Activated T-cell treated with anti-CD3 and anti-CD28 coated beads, Interleukin-2, amount 50 U/mL, for 24 hours (primary cell): ENCODE data around the gene SLC27A2.

Source experiments
- DNase-seq: peaks from one replicate; pipeline ENCODE4 v3.0.0-alpha.2; 2020
- H3K27ac Mint-ChIP-seq: 2 replicates; pipeline ENCODE4 v1.8.0; 2020; ENCODE audit warnings: mild to moderate bottlenecking, mixed read lengths
- H3K27me3 Mint-ChIP-seq: 2 replicates; pipeline ENCODE4 v1.8.0; 2020; ENCODE audit warnings: mixed read lengths
- H3K36me3 Mint-ChIP-seq: 2 replicates; pipeline ENCODE4 v1.8.0; 2020; ENCODE audit warnings: low read depth, mixed read lengths
- H3K4me1 Mint-ChIP-seq: 2 replicates; pipeline ENCODE4 v1.8.0; 2020; ENCODE audit warnings: low read depth, mixed read lengths
- H3K4me3 Mint-ChIP-seq: 2 replicates; pipeline ENCODE4 v1.8.0; 2020; ENCODE audit warnings: mild to moderate bottlenecking, moderate library complexity, mixed read lengths
- H3K9me3 Mint-ChIP-seq: 2 replicates; pipeline ENCODE4 v1.8.0; 2020; ENCODE audit warnings: mixed read lengths

The SLC27A2 gene

GRCh38 chr15:50248994-50249582 lies 67.1 kb downstream of the SLC27A2 start:
- Mint-ChIP-seq H3K36me3 (no peaks in the 10 kb centered on the region), H3K4me3 (no peak overlapping the region), H3K9me3 (no peaks in the 10 kb centered on the region), H3K4me1 (peaks cover 20% of the 10 kb centered on the region), H3K27me3 (peaks cover 4% of the 10 kb centered on the region), H3K27ac (peak overlapping the region; percentile 63)
- no peak for DNase-seq

DNA sequence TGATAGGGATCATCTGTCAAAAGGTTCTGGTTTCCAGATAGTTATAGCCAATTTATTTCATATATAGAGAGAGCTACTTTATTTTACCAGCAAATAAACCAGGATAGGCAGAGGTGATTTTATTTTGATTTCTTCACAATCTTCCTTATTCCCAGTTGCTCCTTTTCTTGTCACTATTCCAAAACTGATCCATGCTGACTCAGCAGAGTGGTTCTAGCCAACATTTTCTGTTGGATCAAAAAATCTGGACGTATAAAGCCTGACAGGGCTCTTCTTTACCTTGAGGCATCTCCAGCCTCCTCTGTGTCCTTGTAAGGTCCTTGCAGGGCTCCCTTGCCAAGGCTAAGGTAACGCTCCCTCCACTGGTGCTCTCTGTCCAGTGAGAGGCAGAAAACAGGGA lies 67.7 kb downstream of the SLC27A2 start:
- H3K27ac Mint-ChIP-seq = no peak overlapping the region
- no peak overlapping the region for H3K4me3 Mint-ChIP-seq
- no peak for DNase-seq
- H3K27me3 Mint-ChIP-seq = peaks cover 4% of the 10 kb centered on the region
- H3K9me3 Mint-ChIP-seq = no peaks in the 10 kb centered on the region
- peaks cover 20% of the 10 kb centered on the region for H3K4me1 Mint-ChIP-seq
- H3K36me3 Mint-ChIP-seq = no peaks in the 10 kb centered on the region

GRCh38 chr15:50250760-50251394 lies 68.9 kb downstream of the SLC27A2 start:
- H3K36me3 Mint-ChIP-seq = no peaks in the 10 kb centered on the region
- peaks cover 20% of the 10 kb centered on the region for H3K4me1 Mint-ChIP-seq
- no peak for DNase-seq
- H3K27ac Mint-ChIP-seq = no peak overlapping the region
- no peak overlapping the region for H3K4me3 Mint-ChIP-seq
- H3K27me3 Mint-ChIP-seq = peaks cover 4% of the 10 kb centered on the region
- no peaks in the 10 kb centered on the region for H3K9me3 Mint-ChIP-seq

DNA sequence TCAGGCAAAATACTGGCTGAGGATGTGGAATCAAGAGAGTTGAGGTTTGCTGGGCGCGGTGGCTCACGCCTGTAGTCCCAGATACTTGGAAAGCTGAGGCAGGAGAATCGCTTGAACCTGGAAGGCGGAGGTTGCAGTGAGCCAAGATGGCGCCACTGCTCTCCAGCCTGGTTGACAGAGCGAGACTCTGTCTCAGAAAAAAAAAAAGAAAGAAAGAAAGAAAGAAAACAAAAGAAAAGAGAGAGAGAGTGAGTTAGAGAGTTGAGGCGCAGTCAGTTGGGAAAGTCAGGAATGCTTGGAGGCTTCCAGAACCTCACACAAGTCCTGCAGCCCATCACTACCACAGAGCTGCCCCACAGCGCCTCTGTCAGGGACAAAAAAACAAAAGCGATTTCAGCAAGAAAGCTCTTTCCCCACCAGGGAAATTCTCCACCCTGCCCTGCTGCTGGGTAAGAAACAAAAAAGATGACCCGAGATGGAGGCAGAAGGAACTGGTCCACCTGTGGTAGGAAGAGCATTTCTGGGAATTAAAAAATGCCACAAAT lies 69.7 kb downstream of the SLC27A2 start:
- Mint-ChIP-seq H3K4me3 (no peak overlapping the region), H3K27me3 (peaks cover 4% of the 10 kb centered on the region)

DNA sequence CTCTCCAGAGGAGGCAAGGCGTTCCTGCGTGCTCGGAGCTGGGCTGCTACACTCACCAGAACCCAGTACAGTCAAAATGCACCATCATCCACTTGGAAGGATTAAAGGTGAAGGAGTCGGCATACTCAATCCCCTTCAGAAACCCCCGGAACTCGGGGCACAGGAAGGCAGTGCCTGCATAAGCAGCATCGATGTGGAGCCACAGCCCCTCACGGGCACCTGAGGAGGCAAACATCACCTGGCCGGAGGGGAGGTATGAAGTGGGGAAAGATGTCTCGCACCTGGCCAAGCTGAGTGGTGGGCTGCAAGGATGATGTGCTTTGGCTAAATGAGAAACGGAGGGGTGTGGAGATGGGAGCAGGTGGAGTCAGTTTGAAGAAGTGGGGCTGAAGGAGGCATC lies 70.6 kb downstream of the SLC27A2 start:
- H3K27me3 Mint-ChIP-seq = peaks cover 4% of the 10 kb centered on the region
- peaks cover 25% of the 10 kb centered on the region for H3K4me1 Mint-ChIP-seq
- no peaks in the 10 kb centered on the region for H3K36me3 Mint-ChIP-seq

More for the DNA sequence above, 69.7 kb downstream of the SLC27A2 start:
- no peak overlapping the region for H3K27ac Mint-ChIP-seq
- DNase-seq = no peak
- H3K4me1 Mint-ChIP-seq = peaks cover 21% of the 10 kb centered on the region
- H3K9me3 Mint-ChIP-seq = no peaks in the 10 kb centered on the region
- H3K36me3 Mint-ChIP-seq = no peaks in the 10 kb centered on the region

DNA sequence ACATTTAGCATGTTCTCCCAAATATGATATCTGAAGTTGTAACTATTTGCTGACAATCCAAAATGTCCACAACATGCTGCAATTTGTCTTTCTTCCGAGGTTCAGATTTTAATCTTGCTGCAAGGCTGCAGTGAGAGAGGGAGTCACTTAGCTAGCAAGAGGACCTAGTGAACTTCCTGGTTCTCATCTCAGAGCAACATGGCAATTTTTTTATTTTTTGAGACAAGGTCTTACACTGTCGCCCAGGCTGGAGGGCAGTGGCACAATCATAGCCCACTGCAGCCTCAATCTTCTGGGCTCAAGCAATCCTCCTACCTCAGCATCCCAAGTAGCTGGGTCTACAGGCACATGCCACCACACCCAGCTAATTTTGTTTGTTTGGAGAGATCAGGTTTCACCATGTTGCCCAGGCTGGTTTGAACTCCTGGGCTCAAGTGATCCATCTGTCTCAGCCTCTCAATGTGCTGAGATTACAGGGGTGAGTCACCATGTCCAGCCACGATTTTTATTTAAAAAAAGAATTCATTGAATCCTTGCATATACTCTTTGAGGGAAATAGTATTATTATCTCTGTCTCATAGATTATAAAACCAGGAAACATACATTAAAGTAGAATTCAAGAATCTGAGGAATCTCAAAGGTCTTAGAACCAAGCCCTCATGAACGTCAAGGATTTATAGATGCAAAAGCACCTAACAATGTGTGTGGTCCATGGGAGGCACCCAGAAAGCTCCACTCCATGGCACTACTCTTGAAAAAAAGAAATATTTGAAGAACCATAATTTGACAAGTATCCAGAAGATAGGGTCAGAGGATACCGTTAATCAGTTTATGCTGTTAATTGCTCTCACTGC lies 74.4 kb downstream of the SLC27A2 start:
- Mint-ChIP-seq H3K4me1 (peaks cover 38% of the 10 kb centered on the region), H3K9me3 (no peaks in the 10 kb centered on the region), H3K4me3 (no peak overlapping the region), H3K27me3 (peaks cover 2% of the 10 kb centered on the region), H3K36me3 (no peaks in the 10 kb centered on the region), H3K27ac (no peak overlapping the region)
- no peak for DNase-seq

More for the DNA sequence above, 70.6 kb downstream of the SLC27A2 start:
- Mint-ChIP-seq H3K27ac (no peak overlapping the region), H3K4me3 (no peak overlapping the region), H3K9me3 (no peaks in the 10 kb centered on the region)
- DNase-seq = no peak

- no peaks in the 10 kb centered on the region for H3K9me3 Mint-ChIP-seq
- DNase-seq = no peak
- H3K4me3 Mint-ChIP-seq = no peak overlapping the region
- H3K27ac Mint-ChIP-seq = no peak overlapping the region
- no peaks in the 10 kb centered on the region for H3K36me3 Mint-ChIP-seq
- no peaks in the 10 kb centered on the region for H3K27me3 Mint-ChIP-seq
- H3K4me1 Mint-ChIP-seq = peaks cover 47% of the 10 kb centered on the region
Observed at GRCh38 chr15:50257332-50257731, 75.3 kb downstream of the SLC27A2 start.

DNA sequence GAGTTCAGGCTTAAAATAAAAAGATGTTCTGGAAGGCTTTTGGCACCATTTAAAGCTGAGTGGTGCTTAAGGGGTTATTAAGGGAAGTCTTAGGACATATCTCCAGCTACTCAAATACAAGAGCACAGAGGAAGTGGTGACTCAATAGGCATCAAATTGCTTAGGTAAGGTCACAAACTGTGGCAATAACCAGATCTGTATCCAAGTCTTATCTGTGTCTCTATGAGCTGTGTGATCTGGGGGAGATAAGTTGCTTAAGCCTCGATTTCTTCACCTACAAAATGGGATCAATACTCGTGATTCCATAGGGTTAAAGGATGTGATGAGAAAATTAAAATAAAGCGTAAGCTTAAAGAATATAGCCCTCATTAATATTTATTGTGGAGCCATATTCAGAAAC lies 75.9 kb downstream of the SLC27A2 start:
- no peak overlapping the region for H3K4me3 Mint-ChIP-seq
- H3K4me1 Mint-ChIP-seq = peaks cover 53% of the 10 kb centered on the region
- DNase-seq = no peak
- H3K36me3 Mint-ChIP-seq = no peaks in the 10 kb centered on the region
- H3K27me3 Mint-ChIP-seq = no peaks in the 10 kb centered on the region
- no peaks in the 10 kb centered on the region for H3K9me3 Mint-ChIP-seq
- no peak overlapping the region for H3K27ac Mint-ChIP-seq

GRCh38 chr15:50259276-50259675 lies 77.3 kb downstream of the SLC27A2 start:
- Mint-ChIP-seq H3K27me3 (no peaks in the 10 kb centered on the region), H3K4me3 (no peak overlapping the region), H3K27ac (peak overlapping the region; percentile 55), H3K36me3 (no peaks in the 10 kb centered on the region), H3K4me1 (peaks cover 64% of the 10 kb centered on the region), H3K9me3 (no peaks in the 10 kb centered on the region)
- DNase-seq = no peak

- H3K27ac Mint-ChIP-seq = peak overlapping the region; percentile 95
- H3K4me3 Mint-ChIP-seq = peak overlapping the region; percentile 56
- no peaks in the 10 kb centered on the region for H3K36me3 Mint-ChIP-seq
- H3K27me3 Mint-ChIP-seq = no peaks in the 10 kb centered on the region
- H3K4me1 Mint-ChIP-seq = peaks cover 68% of the 10 kb centered on the region
- no peaks in the 10 kb centered on the region for H3K9me3 Mint-ChIP-seq
- no peak for DNase-seq
Observed at GRCh38 chr15:50260969-50261496, 79.0 kb downstream of the SLC27A2 start.

DNA sequence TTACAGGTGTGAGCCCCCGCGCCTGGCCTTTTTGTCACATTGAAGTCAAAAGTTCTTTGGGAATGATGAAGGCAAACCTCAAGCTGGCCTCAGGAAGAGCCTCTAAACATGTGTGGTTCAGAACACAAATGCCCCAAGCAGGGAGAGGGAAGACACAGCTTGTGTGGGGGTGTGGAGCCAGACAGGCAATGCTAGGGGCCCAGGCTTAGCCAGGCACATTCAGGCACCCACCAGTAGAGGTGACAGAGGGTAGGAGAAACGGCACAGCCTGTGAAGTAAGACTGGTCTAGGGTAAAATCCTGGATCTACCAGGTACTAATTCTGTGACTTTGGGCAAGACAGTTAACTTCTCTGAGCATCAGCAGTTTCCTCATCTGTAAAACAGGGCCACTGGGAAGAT lies 80.0 kb downstream of the SLC27A2 start:
- Mint-ChIP-seq H3K27me3 (no peaks in the 10 kb centered on the region), H3K4me1 (peaks cover 64% of the 10 kb centered on the region), H3K36me3 (no peaks in the 10 kb centered on the region), H3K9me3 (no peaks in the 10 kb centered on the region), H3K27ac (peak overlapping the region; percentile 95), H3K4me3 (no peak overlapping the region)
- no peak for DNase-seq

- peak overlapping the region; percentile 95 for H3K27ac Mint-ChIP-seq
- DNase-seq = peak; percentile 54
- no peak overlapping the region for H3K4me3 Mint-ChIP-seq
- peaks cover 62% of the 10 kb centered on the region for H3K4me1 Mint-ChIP-seq
- no peaks in the 10 kb centered on the region for H3K9me3 Mint-ChIP-seq
- no peaks in the 10 kb centered on the region for H3K36me3 Mint-ChIP-seq
- no peaks in the 10 kb centered on the region for H3K27me3 Mint-ChIP-seq
Observed at GRCh38 chr15:50262533-50262932, 80.5 kb downstream of the SLC27A2 start.

GRCh38 chr15:50265620-50266019 lies 83.6 kb downstream of the SLC27A2 start, which contains the start of gene HDC:
HDC (minus strand) TSS chr15:50265726; CDS start chr15:50265623, 103 bp downstream.
- Mint-ChIP-seq H3K4me1 (peaks cover 38% of the 10 kb centered on the region), H3K27ac (no peak within 1 kb of the TSS), H3K36me3 (no peaks in the 10 kb centered on the region), H3K4me3 (no peak within 1 kb of the TSS), H3K9me3 (no peaks in the 10 kb centered on the region), H3K27me3 (no peaks in the 10 kb centered on the region)
- DNase-seq = no peak

- Mint-ChIP-seq H3K4me1 (peaks cover 19% of the 10 kb centered on the region), H3K4me3 (no peak overlapping the region), H3K27ac (no peak overlapping the region), H3K9me3 (no peaks in the 10 kb centered on the region), H3K27me3 (no peaks in the 10 kb centered on the region), H3K36me3 (no peaks in the 10 kb centered on the region)
- no peak for DNase-seq
Observed at GRCh38 chr15:50267577-50267976, 85.6 kb downstream of the SLC27A2 start.
